T-helper 1 cell treated with Interleukin-12 subunit alpha and Interleukin-12 subunit beta and Interleukin-4 antibody, amounts not matched to agents 30 ng/mL and 1 ng/mL, for 36 hours (primary cell): ENCODE data around the gene SWSAP1. TPM values are rescaled to one million over a fixed set of nuclear protein-coding genes. Genes with fewer than 3 reads are reported as not detected.
"Not testable (repeated sequence)": the region's sequence is repeated elsewhere in the genome, so short reads cannot be mapped to it uniquely, and the experiment has no call there.

Experiments used
- intact Hi-C: fragments of 100-400 bp; cut with micrococcal nuclease; formaldehyde crosslinking; loops from one replicate; pipeline ENCODE4 v1.15.1; 2024
- total RNA-seq: library from RNA; stranded (reverse); gene quantifications from 2 replicates; pipeline ENCODE4 v1.2.3, GENCODE V29; 2022

SWSAP1 gene
- total RNA-seq, 1 donor from 2014 or later, result 2.9 TPM

DNA sequence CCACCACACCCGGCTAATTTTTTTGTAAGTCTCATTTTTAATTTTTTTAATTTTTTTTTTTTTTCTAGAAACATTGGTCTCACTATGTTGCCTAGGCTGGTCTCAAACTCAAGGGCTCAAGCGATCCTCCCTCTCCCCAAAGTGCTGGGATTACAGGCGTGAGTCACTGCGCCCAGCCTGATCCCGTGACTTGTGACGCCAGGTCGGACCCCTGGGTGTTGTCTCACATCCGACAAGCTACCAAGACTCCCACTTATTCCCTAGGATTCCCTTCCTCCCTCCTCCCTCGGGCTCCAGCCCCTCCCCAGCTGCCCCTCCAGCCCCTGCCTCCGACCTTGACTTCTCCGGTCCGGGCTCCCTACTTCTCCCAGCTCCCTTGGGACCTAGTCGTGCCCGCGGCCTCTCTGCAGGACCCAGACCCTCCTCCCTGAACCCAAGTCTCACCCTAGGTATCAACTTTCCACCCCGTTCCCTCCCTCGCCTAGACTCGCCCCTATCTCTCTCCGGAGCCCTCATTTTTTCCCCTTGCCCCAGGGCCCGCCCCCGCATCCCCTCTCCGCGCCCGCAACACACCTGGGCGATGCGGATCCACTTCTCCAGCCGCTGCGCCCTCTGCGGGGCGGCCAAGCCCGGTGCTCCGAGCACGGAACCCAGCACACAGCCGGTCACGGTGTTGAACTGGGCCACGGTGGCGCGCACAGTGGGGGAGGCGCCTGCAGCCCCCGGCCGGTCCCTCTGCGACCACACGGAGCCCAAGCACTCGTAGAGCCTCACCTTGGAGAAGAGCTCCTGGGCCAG, 31.6 kb downstream of the SWSAP1 start:
- intact Hi-C loops, result no loop called here

DNA sequence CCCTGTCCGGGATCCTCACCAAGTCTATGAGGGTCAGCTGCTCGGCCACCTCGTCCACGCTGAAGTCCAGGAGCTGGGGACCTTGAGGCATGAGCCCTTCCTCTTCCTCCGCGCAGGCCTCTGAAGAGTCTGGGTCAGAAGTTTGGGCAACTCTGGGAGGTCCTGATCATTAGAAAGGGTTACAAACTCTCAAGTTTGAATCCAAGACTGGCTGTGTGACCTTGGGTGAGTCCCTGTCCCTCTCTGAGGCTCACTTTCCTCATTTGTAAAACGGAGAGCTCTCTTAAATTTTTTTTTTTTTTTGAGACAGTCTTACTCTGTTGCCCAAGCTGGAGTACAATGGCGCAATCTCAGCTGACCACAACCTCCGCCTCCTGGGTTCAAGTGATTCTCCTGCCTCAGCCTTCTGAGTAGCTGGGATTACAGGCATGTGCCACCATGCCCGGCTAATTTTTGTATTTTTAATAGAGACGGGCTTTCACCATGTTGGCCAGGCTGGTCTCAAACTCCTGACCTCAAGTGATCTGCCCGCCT, 32.3 kb downstream of the SWSAP1 start:
- intact Hi-C loops, result not testable (repeated sequence)

DNA sequence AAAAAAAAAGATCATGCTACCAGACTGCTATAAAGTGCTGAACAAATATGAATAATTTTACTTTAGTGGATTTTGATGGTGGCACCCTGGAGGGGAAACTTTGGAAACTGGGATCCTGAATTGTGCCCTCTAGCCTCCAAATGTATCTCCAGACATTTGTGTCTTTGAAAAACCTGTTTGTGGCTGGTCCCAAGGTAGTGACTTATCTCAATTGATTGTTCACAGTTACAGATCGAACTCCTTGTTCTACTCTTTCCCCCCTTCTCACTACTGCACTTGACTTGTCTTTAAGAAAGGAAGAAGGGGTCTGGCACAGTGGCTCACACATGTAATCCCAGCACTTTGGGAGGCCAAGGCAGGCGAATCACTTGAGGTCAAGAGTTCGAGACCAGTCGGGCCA, 34.1 kb downstream of the SWSAP1 start:
- intact Hi-C loops, result no loop called here

DNA sequence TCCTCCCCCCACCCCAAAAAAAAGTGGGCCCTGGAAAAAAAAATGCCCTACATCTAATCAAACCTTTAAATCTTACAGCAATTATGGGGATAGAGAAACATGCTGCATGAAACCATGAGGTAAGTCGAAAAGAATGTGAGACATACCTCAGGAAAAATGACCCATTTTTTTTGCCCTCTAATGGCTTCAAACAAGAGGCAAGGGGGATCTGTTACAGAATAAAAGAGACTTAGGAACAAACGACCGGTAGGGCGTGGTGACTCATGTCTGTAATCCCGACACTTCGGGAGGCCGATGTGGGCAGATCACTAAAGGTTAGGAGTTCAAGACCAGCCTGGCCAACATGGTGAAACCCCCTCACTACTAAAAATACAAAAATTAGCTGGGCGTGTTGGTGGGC, 36.2 kb downstream of the SWSAP1 start:
- intact Hi-C loops, result no loop called here

DNA sequence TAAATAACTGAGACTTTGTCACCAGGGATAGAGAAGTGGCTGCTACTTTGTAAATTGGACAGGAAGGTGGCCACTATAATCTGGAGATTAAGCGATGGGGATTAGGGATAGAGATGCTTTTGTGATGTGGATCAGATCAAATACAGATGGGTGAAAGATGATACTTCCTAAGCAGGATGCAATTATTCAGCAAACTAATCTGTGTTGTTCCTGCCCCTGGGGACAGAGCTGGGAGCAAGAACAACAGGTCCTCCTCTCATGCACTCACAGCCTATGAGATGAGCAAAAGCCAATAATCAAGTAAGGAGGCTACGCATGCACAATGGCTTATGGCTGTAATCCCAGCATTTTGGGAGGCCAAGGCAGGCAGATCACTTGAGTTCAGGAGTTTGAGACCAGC, 40.1 kb downstream of the SWSAP1 start:
- intact Hi-C loops, result no loop called here

DNA sequence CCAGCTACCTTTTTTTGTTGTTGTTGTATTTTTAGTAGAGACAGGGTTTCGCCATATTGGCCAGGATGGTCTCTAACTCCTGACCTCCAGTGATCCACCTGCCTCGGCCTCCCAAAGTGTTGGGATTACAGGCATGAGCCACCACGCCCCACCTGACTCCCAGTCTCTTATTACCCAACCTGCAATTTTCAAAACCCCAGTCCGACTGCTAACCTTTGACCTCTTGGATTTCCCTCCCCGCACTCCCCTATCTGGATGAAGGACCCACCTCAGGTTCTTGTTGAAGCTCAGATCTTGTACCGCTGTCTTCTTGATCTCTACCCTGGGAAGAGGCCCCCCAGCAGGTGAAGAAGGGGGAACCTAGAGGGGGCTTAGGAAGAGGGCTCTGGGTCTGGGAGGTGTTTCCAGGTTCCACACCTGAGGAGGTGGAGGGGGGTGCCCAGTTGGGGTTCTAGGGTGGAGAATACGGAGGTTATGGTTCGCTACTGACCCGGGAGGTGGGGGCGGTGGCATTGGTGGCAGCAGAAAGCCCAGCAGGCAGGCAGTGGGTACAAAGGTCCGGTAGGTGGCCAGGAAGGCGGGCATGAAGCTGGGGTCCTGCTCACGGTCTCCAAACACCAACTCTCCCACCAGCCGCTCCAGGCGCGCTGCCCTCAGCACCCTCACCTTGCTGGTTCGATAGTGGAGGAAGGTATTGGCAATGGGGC, 42.0 kb downstream of the SWSAP1 start:
- intact Hi-C loops, result no loop called here

DNA sequence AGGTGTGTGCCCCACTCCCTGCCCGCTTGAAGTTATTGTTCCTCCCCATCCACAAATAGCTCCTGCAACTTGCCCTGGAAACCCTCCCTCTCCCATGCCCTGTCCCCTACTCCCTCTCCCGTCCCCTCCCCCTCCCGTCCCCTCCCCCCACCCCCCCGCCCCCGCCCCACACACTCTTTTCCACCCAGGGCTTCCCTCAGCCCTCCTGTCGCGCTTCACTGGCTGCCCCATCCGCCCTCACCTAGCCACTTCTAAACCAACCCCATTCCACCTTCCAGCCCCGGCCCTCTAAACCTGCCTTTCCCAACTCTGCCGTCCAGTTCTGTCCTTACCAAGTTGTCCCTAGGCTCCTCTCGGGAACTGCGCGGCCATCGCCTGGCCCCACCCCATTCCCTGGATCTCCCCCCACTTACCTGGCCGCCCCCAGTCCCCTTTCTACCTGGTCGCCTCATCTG, 43.7 kb downstream of the SWSAP1 start:
- intact Hi-C loops, result no loop called here

DNA sequence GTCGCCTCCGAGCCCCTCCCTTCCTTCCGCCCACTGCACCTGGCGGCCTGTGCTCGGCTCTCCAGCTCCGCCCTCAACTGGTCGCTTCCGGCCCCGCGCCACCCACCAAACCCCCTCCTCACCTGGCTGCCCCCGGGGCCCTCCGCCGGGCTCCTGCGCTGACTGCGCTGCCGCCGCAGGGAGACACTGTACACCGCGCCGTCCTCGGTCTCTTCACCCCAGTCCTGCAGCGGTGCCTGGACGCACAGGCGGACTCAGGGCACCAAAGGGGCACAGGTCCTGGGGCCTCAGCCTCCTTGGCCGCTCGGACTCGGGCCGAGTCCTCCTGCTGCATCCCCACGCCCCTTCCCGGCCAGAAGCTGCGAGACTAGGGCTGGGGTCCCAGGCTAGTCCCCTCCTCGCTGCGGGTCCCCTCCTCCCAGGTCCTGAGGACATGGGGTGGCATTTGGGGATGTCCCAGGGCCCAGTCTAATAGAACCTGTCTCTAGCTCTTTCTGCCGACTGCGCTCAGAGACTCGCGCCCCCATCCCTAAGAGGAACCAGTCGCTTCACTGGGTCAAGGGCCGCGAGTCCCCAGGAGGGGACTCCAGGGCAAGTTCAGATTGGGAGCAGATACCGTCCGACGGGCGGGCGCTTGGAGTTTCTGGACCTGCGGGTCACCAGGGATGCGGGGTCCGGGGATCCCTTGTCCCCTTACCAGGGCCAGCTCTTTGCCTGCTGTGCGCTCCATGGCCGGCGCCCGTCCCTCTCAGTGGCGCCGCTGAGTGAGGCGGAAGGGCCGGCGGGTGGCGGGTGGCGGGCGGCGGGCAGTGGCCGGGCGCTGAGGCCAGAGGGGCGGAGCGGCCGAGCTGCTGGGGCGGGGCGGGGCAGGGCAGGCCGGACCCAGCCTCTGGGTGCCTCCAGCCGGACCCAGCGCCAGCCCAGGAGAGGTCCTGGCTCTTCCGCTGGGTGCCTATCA, 44.4 kb downstream of the SWSAP1 start, which contains the start of gene RGL3:
Gene RGL3, minus strand, starts transcription at position 766 of the 958 bp plus-strand sequence. Its CDS starts 36 bp downstream, at position 730.
- intact Hi-C loops, result no loop called here

DNA sequence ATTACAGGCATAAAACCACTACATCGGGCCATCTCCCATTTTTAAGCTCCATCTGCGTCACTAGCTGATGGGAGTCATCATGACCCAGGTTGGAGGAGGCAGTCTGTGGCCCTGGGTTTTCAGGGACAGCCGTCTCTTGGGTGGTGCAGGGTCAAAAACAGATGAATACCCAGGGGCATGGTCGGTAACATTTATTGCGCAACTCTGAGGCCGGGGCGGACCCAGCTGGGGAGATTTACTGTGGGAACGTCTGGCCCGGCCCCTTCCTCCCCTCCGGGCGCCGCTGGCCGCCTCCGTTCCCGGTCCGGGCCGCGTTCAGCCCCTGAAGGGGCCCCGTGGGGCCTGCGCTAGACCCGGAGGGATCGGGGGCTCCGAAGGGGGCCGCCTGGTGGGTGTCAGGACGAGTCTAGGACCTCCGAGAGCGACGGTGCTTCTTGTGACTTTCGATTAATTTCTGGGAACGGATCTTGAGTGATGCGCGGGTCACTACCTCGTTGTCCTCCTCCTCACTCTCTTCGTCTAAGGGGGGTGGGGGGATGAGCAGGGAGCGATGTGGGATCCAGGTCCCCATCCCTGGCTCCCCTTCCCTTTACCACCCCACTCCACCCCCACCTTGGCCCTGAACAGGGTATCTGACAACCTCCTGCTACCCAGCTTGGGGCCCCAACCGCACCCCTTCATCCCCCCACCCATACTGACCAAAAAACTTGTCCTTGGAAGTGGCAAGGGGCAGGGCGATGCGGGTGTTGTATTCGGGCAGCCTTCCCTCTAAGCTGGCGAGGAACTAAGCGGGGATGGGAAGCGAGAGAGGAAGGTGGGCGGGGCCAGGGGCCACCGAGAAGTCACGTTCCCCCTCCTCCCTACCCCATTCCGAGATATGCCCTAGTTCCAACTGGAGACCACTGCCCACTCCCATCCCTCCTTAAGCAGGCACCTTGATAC, 46.2 kb downstream of the SWSAP1 start:
- intact Hi-C loops, result loop anchor here (5.0 kb wide), 1 partner anchor 1677 kb away; no protein-coding TSS in a partner anchor

DNA sequence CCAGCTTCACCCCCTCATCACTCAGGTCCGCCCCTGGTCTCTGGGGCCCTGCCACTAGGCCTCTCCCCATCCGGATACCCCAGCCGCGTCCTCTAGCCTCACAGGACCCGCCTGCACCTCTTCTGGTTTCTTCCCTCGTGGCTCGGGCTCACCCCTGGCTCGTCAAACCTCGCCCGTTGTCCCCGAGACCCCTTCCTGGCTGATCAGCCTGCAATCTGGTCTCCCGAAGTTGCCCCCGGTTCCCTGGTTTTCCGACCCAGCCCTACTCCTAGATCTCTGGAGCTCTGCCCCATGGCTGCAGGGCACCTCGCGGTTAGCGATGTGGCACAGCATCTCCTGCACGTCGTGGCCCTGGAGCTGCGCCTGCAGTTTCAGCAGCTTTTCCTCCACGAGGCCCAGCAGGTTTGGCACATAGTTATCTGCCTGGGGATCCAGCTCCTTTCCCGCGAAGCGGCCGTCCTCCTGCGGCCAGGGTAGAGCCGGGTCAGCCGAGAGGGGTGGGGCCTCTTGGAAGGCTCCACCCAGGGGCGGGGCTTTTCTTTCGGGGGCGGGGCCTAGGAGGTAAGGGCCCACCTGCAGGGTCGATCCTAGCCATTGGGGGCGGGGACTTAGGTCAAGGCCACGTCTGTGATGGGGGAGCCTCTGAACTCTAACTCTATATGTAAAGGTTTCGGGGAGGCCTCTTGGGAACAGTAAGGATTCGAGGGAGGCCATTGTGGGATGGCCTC, 47.1 kb downstream of the SWSAP1 start:
- intact Hi-C loops, result loop anchor here (1.0 to 5.0 kb wide), 4 partner anchors 14 to 1676 kb away; partner anchors contain the start of genes ODAD3 and PRKCSH

DNA sequence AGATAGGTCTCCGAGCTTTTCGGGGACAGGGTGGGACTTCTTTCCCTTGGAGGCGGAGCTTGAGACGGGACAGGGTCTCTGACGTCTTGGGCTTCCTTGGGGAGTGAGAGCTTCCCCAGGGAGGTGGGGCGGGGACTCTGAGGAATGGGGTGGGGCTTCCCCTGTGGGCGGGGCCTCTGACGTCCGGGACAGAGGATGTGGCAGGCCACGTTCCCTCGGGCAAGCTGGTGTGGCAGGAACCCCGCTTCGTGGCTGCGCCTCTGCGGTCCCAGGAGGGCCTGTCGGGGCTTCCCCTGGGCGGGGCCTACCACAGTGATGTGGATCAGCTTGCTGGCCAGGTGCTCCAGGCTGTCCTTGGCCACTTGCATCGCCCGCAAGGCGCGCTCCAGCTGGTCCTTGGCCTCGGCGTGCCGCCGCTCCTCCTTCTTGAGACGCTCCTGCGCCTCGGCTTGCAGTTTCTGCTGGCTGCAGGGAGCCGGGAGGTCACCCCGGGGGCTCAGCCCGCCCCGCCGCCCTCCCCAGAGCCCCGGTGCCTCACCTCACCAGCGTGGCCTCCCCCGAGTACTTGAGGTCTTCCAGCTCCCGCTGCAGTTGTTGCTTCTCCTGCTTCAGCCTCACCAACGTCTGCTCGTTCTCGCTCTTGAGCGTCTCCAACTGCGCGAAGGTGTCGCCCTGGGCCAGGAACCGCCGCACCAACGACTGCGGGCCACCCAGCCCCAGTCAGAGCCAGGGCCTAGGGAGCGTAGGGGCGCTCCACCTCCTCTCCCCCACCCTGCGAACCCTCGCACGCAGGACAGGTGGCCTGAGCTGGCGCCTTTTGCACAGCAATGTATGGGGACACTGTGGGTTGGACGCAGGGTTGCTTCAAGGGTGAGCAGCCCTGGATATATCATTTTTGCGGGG, 47.9 kb downstream of the SWSAP1 start:
- intact Hi-C loops, result loop anchor here (1.0 to 5.0 kb wide), 4 partner anchors 13 to 1675 kb away; partner anchors contain the start of genes ODAD3 and PRKCSH

DNA sequence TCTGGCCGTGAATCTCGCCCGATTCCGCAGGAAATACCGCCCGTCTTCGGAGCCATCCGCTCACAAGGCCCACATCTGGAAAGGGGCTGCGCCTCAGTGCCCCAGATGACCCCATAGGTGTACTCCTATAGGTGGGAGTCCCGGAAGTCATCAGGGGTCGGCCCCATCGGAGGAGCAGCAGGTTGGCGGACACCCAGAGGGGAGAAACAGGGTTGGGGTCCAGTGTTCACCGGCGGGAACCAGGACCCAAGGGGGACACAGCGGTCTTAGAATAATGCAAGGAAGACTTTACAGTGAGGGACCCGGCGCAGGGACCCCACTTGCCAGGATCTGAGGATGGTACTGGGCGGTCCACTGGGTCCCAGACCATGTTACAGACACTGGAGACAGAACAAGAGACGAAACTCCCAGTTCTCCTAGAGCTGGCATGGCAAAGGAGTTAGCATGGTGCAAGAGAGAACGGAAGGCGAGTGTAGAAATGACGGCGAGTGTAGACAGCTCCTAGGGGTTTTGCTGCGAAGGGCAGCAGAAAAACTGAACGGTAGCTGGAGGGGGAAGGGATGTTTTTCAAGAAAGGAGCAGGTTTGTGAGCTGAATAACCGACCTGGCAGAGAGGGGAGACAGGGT, 48.8 kb downstream of the SWSAP1 start:
- intact Hi-C loops, result loop anchor here (5.0 kb wide), 1 partner anchor 1674 kb away; no protein-coding TSS in a partner anchor

DNA sequence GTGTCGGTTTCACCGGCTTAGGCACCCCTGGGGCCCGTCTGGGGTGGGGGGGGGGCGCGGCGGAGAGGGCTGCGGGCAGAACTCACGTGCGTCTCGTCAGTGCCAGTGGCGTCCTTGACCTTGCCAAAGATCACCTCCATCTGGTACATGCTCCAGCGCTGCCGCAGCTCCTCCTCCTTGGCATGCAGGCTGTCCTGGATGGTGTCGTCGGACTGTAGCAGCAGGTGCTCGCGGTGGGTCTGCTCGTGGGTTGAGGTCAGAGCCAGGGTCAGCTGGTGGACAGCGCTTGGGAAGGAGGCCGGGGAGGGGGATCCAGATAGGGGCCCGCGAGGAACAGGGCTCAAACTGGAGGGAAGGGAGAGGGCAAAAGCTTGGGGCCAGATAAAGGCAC, 49.3 kb downstream of the SWSAP1 start:
- intact Hi-C loops, result loop anchor here (5.0 kb wide), 1 partner anchor 1674 kb away; no protein-coding TSS in a partner anchor
